DMS79 (cell line): ENCODE results near the gene SLC38A11.

ENCODE experiments used
- DNase-seq: peaks from one replicate; lab custom pipeline; 2025; lab: John Stamatoyannopoulos, UW

Gene SLC38A11

GRCh38 chr2:164915566-164915965, 39.8 kb downstream of the SLC38A11 start:
- DNase-seq, result no peak

DNA sequence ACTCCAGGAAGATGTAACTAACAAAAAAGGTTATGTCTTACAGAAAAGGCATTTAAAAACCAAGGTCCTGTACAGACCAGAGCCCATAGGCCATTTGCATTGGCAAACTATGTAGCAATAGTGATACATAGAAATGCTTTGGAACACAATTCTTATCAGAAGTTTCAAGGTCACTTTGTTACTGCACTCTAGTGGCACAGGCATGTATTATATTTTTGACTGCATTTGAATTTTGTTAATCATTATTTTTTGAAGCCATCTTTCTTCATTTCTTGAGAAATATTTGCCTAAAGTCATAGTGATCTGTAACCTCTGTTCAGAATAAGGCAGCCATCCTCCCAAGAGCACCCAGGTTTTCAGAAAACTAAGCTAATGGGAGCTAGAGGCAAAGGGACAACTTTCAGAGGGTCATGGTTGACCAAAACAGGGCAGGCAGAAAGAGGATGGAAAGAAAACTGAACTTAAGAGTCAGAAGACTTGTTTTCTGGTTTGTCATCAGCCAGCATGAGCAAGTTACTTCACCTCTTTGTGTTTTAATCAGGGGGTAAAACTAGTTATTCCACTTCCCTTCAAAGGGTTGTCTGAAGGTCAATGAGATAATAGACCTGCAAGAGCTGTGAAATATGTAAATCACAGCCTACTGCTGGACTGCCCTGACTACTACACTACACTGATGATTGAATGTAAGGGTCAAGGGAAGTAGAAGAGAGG, 41.5 kb downstream of the SLC38A11 start:
- no peak for DNase-seq

DNA sequence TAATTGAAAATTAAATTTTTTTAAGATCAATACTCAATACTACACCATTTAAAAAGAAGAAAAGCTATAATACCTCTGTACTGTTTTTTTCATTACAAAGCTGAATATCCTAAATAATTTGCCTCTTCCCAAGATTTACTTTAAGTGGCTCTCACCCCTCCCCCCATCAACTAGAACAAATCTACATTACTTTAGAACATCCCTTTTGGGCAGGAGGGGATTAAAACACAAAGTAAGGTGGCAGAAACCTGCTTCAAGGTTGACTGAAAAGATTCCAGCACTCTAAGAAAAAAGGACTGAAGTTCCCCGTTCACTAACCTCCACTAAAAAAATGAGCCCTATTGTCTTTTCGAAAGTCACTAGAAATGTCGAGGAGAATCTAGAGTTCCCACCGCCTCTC, 42.3 kb downstream of the SLC38A11 start:
- no peak for DNase-seq

- no peak for DNase-seq
Observed at GRCh38 chr2:164911832-164912231, 43.5 kb downstream of the SLC38A11 start.

- no peak for DNase-seq
Observed at GRCh38 chr2:164910101-164910899, 45.0 kb downstream of the SLC38A11 start.

DNA sequence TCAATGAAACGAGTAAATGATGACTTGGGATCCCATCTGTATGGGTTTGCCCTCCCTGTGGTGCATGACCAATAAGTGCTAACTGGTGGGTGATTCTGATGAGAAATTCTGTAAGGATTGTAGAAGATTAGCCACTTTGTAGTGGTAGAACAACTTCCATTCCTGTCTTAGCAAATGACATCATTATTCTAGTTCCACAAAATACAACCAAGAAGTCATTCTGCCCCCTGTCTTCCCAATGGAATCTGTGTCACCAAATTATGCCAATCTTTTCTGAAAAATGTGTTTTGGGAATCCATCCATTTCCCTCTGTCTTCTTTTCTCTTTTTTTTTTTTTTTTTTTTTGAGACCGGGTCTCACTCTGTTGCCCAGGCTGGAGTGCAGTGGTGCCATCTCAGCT, 48.4 kb downstream of the SLC38A11 start:
- DNase-seq, result no peak

DNA sequence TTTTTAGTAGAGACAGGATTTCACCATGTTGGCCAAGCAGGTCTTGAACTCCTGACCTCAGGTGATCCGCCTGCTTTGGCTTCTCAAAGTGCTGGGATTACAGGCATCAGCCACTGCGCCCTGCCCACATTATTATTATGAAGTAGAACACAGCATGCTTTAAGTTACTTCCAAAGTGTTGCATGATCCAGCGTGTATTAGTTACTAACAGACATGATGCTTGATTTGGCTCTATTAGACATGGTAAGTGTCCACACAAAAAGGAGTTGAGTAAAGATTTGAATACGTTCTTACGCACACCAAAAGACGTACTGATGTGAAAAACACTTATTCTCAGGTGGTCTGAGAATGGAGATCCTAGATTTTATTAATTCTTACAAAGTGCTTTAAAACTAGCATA, 50.0 kb downstream of the SLC38A11 start:
- DNase-seq, result no peak

- DNase-seq, result no peak
Observed at GRCh38 chr2:164903951-164904350, 51.4 kb downstream of the SLC38A11 start.

DNA sequence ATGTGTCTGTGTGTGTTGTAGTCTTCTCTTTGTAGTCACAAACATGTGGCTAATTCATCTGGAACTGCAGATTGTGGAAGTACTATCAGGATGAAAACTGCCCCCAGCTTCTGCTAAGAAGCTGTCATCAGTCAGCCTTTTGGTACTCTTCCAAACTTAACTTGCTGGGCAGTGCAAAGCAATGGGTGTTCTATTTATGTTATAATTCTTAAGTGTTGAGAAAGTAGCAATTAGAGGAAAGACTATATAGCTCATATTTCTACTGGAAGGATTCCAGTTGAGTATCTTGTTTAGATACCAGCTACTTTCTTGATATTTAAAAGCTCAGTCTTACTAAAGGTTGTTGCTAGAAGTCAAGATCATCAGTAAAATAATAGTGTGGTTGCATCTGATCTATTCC, 52.1 kb downstream of the SLC38A11 start:
- DNase-seq, result no peak

DNA sequence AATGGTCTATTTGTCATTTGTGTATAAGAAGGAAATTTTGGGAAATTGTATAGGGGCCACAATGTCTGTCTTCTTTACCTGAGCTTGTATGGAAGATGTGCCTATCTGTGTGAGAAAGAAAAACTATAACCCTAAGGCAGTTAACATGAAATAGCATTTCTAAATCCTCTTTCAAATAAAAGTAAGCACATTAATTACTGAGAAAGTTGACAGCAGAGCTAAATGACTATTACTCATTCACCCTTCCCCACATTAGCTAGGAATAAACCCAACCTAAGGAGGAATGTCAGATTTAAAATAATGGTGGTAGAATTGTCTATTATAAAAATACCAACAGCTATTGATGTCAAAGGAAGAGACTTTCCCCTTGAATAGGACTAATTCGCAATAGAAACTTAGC, 56.2 kb downstream of the SLC38A11 start:
- no peak for DNase-seq

DNA sequence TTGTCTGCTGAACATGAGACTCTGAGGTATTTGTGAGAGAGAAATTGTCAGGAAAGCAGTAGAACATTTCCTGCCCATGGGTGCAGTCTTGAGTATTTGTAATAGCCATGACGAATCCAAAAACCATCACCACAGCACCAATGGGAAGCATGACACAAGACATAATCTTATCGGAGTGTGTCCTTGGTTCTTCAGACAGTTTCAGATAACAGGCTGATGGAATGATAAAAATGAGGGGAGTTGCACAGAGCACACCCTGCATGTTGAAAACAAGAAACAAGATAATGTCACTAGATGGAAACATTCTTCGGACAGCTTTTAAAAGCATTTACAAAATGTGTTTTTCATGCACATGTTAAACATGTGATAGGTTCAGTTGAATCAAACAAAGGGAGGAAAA, 56.9 kb downstream of the SLC38A11 start:
- no peak for DNase-seq

- no peak for DNase-seq
Observed at GRCh38 chr2:164897469-164898260, 57.7 kb downstream of the SLC38A11 start.

- no peak for DNase-seq
Observed at GRCh38 chr2:164896634-164897355, 58.5 kb downstream of the SLC38A11 start.

- DNase-seq, result no peak
Observed at GRCh38 chr2:164896226-164896625, 59.1 kb downstream of the SLC38A11 start.

DNA sequence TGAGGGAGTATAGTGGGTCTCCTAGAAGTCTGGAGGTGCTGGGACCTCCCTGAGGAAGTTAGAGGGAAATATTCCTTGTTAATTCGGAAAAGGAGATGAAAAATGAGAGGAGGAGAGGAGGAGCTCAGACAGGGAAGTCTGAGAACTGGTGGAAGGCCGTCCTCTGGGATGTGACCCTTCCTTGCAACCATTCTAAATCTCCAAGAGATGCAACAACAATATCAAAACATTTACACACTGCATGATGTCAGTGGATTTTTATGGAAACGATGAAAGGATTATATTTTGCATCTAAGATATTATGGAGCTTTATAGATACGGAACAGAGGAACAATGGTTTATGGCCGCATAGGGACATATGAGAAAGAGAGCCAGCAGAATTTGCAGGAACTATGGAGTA, 63.9 kb downstream of the SLC38A11 start:
- no peak for DNase-seq

DNA sequence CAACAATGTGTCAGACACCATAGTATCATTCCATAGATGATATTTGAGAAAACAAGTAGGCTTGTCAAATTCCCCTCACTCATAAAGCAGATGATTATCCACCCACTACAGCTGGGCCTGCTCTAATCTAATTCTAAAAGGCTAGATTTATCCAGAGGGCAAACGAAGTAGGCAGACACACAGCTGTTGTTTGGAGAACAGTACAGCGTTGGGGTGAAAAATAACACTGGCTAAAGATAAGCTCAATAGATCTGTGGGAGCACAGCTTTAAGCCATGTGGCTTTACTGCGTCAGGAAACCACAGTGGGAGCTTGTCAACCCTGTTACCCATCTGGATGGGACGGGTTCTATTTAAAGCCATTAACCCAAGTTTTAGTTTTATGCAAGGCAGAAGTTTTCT, 64.8 kb downstream of the SLC38A11 start:
- DNase-seq, result no peak

GRCh38 chr2:164888592-164888991, 66.7 kb downstream of the SLC38A11 start:
- no peak for DNase-seq

GRCh38 chr2:164887434-164888144, 67.7 kb downstream of the SLC38A11 start:
- no peak for DNase-seq

DNA sequence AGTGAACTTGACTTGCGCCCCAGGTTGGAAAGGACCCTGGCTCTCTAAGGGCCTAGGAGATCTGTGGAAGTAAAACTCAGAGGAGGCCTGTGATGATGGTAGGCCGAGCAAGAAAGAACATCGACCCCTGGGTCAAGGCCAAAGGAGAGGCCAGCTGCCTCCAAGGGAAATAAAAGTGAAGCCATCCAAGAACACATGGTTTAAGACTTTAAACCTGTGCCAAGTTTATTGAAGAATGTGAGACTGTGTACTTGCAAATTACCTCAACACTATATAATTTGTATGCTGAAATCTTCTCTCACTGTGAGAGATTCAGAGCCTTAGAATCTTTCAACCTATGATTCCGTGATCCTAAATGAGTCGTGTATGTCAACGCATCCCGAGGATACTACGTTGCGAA, 73.0 kb downstream of the SLC38A11 start:
- DNase-seq, result no peak

DNA sequence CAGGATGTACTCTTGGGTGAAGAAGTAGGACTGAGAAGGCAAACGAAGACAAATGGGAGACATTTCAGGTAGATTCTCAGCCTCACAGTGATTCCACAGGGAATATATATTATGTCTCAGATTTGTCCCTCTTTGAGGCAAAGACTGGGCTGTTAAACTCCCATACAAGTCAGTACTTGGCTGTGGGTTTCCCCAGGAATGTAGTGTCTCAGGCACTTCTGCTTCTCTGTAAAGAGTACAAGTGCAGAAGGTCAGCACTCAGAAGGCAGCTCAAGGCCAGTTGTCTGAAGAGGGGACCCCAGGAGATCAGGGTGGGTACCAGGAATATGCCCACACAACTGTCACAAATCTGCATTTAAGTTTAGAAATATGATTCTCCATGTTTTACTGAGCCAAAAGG, 73.8 kb downstream of the SLC38A11 start:
- no peak for DNase-seq

GRCh38 chr2:164879901-164880535, 75.3 kb downstream of the SLC38A11 start:
- no peak for DNase-seq
